GM18868 (cell line): ENCODE results near the gene SORBS1.

Experiments used
- ATAC-seq: cut with Tn5 transposase; IDR thresholded peaks from one replicate; pipeline ENCODE4 v1.9.1; 2021; ENCODE audit warnings: mild to moderate bottlenecking, moderate library complexity; ENCODE audit not compliant: unreplicated experiment

The SORBS1 gene

DNA sequence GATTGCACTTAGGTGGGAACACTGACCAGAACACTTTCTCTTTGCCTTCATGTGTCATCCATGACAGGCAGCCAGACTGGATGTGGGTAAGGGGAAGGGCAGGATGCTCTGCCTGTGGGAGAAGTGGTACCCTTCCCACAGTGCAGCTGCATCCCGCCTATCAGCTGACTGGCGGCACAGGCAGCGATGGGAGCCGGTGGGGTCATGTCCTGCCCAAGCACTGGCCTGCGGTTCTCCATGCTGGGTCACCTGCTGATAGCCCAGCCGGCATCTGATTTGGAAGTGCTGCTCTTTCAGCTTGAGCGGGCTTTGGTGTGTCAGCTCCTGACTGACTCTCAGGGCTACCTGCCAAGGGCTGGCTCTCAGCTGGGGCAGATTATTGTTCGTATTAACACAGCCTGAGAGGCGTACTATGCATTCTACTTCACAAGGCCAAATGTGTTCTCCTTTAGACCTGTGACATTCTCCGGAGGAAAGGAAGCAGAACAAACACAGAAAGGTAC lies 165.2 kb downstream of the SORBS1 start:
- ATAC-seq = no peak

DNA sequence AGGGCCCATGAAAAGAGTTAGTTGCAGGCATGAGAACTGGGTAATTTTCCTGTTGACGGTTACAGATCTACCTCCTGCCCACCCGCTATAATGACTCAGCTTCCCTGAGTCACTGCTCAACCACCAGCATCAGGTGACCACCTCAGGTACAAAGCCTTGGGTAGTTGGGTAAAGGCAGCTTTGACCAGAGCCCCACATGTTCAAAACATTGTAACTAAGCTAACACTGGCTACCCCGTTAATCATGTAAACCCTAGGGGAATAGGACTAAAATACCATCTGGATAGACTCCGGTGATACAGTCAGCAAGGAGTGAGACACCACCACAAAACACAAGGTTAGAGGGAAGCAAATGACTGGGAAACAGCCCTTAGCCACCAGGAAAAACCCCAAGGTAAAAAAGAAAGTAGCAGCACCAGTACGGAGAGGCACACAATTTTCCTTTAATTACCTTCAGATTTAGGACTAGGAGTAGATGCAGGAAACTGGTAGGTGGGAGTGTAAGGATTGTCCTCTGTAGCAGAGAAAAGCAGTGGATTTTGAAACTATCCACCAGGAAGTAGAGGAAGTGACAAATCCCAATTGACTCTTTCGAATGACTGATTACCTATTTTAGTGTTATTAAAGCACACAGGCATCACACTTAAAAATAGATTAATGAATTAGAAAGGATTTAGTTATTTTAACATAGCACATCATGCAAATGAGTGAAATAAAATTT lies 166.8 kb downstream of the SORBS1 start:
- peak; percentile 75 for ATAC-seq

DNA sequence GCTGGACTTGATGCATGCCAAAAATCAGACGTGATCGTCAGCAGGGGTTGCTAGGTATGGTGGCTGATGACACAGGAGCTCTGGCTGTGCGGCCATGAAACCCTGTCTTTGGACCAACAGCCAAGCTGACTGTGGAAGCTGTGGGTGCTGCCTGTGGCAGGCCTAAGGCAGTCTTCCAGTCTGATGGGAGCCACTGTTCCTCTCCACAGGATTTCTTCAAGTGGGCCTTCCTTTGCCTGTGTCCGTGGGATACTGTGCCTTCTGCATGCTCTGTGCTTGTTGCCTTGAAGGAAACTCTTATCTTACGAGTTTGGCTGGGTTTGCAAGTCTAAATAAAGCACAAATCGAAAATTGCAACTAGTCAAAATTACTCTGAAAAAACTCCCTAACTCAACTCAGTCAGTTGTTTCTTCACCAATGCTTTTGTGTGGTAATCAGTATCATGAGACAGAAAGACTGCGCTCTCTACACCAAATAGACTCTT lies 168.4 kb downstream of the SORBS1 start:
- peak; percentile 44 for ATAC-seq

DNA sequence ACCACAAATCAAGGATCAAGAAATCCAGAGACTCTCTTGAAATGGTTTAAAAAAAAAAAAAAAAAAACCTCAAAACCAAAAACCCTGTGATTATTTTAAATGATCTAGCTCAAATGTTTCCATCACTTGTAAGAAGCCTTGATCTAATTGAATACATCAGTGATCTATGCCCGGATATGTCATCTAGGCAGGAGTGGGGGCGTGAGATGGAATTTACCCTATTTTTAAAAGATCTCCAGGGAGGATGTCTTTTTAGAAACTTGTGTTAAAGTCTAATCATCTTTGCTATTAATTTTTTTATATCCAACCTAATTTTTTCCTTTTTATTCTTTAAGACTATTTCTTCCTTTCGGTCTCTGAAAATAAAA lies 169.0 kb downstream of the SORBS1 start:
- ATAC-seq = no peak

DNA sequence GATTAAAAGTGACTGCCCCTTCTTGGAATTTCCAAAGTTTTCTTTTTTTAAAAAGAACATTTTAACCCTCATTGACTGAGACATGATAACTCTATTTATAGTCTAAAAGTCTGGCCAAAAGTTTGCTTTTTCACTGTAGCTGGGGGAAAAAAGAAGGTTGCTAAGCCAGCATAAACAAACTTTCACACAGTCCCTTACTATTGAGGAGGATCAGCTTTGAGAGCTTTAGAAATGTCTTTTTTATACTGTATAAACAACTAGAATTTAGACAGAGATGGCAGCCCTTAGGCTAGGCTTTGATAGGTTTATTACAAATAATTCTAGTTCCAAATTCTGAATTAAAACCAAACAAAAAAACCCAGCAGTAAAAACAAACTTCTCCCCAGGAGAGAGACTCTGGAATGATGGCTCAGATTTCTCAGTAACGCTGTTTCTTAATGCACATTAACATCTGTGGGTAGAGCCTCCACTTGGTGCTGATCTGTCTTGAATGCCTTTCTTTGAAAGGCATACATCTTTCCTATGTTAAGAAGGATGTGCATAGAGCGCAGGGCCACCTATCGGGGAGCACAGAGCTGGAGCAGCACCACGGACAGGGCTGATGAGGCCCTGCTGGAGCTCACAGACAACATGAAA lies 169.5 kb downstream of the SORBS1 start:
- ATAC-seq = no peak

GRCh38 chr10:95391164-95391563 lies 170.0 kb downstream of the SORBS1 start:
- ATAC-seq = no peak

GRCh38 chr10:95389982-95390381 lies 171.2 kb downstream of the SORBS1 start:
- ATAC-seq = no peak

DNA sequence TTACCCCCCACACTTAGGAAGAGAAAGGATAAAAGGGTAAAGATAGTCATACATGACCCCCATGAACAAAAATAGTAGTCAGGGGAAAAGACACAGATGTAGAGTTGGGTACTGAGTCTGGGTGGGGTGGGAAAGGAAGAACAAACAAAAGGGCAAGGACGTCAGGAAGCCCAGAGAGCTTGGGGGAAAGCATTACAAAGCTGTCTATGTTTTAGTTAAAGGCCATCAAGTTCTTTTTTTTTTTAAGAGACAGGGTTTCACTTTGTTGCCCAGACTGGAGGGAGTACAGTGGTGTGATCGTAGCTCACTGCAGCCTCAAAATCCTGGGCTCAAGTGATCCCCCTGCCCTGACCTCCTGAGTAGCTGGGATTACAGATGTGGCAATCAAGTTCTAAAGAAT lies 172.0 kb downstream of the SORBS1 start:
- no peak for ATAC-seq

DNA sequence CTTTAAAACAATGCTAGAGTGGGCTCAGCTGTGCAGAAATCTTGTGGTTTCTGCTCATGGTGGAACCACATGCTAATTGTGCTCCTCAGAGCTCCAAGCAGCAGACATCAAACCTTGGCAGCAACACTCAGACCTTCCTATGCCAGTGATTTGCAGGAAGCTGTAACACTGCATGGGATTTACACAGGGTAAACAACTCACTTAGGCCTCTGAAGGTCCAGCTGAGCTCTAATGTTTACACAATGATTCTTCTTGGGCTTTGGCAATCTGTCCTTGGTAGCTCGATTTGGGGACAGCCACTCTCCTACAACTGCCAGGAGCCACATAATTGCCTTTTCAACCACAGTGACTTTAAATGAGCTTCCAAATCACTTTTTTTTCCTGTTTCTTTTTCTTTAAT lies 172.6 kb downstream of the SORBS1 start:
- ATAC-seq = no peak

DNA sequence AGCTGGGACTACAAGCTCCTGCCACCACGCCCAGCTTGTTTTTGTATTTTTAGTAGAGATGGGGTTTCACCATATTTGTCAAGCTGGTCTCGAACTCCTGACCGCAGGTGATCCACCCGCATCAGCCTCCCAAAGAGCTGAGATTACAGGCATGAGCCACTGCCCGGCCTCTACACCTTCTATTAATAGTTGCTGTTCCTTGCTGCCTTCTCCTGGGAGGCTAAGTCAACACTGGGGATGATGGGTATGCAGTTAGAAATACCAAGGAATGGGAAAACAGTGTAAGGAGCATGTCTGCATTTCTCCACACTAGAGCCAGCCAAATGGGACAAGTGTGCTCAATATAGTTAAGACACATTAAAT lies 173.1 kb downstream of the SORBS1 start:
- no peak for ATAC-seq

- ATAC-seq = peak; percentile 53
These were observed 177.0 kb downstream of the SORBS1 start for GRCh38 chr10:95384011-95384704.

DNA sequence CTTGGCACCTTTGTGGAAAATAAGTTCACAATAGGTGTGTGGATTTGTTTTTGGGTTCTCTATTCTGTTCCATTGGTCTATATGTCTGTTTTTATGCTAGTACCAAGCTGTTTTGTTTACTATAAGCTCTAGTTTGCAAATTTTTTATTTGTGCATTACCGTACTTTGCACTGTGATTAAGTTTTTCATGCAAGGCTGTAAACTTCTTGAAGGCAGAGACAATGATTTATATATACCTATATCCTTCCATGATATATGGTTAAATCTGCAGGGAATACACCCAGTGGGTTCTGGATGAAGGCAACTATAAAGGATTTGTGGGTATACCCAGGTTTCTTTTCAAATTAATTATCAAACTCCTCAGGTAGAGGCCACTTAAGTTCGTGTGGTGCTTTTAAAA lies 178.6 kb downstream of the SORBS1 start:
- no peak for ATAC-seq

DNA sequence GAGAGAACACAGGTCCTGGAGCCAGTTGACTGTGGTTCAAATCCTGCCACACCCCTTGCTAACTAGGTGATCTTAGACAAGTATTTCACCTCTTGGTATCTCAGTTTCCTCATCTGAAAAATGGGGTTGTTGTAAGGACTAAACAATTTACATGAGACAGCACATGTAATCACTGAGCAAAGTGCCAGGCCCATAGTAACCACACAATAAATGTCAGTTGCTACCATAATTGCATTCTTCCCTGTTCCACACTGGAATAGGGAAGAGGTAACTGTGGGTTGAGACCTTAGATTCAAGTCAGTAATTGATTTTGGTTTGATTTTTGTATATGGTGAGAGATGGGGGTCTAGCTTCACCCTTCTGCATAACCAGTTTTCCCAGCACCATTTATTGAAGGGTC lies 179.0 kb downstream of the SORBS1 start:
- ATAC-seq = no peak

DNA sequence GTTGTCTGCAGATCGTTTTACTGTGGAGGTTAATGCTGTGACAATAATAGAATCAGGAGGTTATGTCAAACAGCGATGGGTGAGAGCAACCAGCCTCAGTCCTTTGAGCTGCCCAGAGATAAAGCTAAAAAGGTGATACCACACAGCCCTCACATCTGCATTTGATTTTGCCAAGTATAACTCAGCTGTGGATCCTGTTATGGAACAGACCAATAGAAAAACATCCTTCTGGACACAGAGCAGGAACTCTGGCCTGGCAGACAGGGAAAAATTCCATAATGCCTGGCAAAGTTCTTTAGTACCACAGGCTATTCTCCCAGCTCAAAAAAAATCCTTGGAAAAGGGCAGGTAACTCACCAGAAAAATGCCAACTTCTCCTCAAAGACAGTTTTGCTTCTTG lies 183.2 kb downstream of the SORBS1 start:
- no peak for ATAC-seq

DNA sequence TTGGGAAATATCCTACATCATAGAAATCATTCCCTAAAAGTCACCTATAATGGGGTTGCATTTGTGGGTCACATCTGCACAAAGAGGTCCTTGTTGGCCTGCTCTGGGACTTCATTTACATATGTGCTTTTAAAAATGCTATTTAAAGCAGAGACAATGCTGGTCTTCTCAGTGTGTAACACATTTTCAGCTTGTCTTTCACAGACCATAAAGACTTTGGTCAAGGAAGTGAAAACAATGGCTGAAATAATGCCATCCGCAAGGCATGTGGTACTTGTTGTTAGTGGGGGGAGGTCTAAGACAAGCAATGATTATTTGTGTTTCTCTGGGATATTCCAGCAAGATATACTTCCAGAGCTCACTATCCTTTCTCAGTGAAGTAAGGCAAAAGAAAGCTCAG lies 185.8 kb downstream of the SORBS1 start:
- ATAC-seq = no peak

DNA sequence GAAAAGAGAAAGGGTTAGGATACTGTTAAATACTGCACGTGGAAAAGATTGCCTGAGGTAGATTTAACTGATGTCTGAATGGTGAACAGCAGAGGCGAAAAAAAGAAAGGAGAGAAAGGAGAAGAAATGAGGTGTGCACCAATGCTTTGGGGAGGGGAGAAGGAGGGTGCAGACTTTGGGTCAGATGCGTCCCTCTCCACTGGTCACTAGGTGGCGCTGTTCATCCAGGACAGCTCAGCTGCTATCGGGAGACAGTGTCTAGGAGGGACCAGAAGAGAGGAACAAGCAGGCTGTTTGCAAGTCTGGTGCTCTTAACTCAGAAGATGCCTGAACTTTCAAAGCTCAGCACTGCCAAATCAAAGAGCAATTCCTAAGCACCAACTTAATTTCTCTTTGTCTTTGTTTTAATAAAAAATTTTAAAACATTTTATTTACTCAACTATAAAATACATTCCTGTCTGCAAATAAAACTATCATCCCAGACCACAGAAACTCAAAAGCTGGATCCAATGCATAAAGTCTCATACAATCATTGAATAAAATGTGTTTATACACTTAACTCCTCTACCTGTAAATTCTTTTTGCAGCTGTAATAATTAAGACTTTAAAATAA lies 186.5 kb downstream of the SORBS1 start:
- peak; percentile 96 for ATAC-seq

- ATAC-seq = no peak
These were observed 187.5 kb downstream of the SORBS1 start for GRCh38 chr10:95373660-95374059.

DNA sequence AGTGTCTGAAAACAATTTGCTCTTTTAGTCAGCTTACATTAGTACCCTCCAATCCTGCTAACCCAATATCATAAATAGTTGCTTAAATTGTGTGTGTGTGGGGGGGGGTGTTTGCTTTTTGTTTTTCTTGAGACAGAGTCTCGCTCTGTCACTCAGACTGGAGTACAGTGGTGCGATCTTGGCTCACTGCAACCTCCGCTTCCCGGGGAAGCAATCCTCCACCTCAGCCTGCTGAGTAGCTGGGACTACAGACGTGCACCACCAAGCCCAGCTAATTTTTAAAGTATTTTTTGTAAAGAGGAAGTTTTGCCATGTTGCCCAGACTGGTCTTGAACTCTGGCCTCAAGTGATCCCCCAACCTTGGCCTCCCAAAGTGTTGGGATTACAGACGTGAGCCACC lies 196.8 kb downstream of the SORBS1 start:
- ATAC-seq = no peak

- peak; percentile 72 for ATAC-seq
These were observed 197.8 kb downstream of the SORBS1 start for GRCh38 chr10:95363303-95363912.

DNA sequence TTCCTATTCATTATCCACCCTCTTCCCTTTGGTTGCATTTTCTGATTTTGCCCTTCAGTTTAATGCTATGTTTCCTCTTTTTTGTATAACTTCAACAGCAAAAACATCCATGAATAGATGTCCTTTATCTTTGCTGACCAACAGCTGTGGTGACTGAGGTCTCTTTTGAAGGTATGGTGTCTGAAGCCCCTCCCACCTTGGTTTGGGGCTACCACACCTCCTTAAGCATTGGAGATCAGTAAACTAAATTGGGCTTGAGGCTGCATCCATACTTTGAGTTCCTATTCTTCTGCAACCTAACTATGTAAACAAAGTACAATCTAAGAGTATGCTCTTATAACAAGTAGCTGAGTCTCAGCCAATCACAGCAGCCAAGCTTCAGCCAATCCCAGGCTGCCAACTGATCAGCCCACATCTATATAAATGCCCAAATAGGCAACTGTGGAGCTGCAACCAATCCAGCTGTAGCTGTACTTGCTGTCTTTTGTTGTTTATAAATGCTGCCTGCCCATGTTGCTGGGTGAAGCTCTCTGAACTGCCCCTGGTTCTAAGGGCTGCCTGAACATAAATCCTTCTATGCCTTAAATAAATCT lies 201.0 kb downstream of the SORBS1 start:
- no peak for ATAC-seq

DNA sequence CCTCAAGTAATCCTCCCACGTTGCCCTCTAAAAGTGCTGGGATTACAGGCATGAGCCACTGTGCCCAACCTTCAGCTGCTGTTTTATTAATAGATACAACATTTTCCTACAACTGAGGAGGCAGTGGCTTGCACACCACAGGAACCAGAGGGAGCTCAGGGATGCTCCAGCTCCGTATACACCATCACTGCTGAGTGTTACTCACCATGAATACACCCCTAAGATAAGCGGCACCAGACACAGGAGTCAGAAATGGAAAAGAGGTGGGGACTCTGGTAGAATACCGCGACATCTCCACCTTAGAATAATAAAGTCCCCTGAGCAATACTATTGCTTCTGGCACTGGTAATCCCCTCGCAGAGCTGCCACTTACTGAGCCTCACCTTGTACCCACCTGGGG lies 201.7 kb downstream of the SORBS1 start:
- no peak for ATAC-seq
